Small intestine (tissue), 7 donors: ENCODE measurements around the gene TEX13B. TPM values are rescaled to one million over a fixed set of nuclear protein-coding genes. Genes with fewer than 3 reads are reported as not detected.
"Not testable (repeated sequence)": the region's sequence is repeated elsewhere in the genome, so short reads cannot be mapped to it uniquely, and the experiment has no call there.

Source experiments
- DNase-seq, 2 donors: peaks; one replicate each; pipeline versions ENCODE4 v3.0.0 to v3.0.0-alpha.2; 2013
- FAIRE-seq: peaks from 2 replicates; lab custom pipeline; 2012; peaks lifted over from hg19 to GRCh38; lab: Jason Lieb, UNC
- H3K27ac ChIP-seq, 3 donors: one replicate each; pipeline ENCODE4 v1.5.1; 2013; ENCODE audit warnings: low read length in 2 of 3, mild to moderate bottlenecking in 2 of 3, control low read depth in 1 of 3, inconsistent platforms in 1 of 3, low read depth in 1 of 3, moderate library complexity in 1 of 3
- H3K27me3 ChIP-seq, 3 donors: one replicate each; pipeline ENCODE4 v1.6.1; 2013; ENCODE audit warnings: low read length in 3 of 3, inconsistent platforms in 1 of 3; ENCODE audit not compliant: control insufficient read depth in 3 of 3, insufficient read depth in 3 of 3
- H3K36me3 ChIP-seq, 3 donors: one replicate each; pipeline ENCODE4 v1.6.1; 2013; ENCODE audit warnings: low read length in 3 of 3, inconsistent platforms in 1 of 3, low read depth in 1 of 3, mild to moderate bottlenecking in 1 of 3, moderate library complexity in 1 of 3; ENCODE audit not compliant: control insufficient read depth in 3 of 3, insufficient read depth in 2 of 3
- H3K4me1 ChIP-seq, 3 donors: one replicate each; pipeline ENCODE4 v1.6.1; 2013; ENCODE audit warnings: low read length in 2 of 3, inconsistent platforms in 1 of 3, low read depth in 1 of 3, mild to moderate bottlenecking in 1 of 3, moderate library complexity in 1 of 3; ENCODE audit not compliant: control insufficient read depth in 3 of 3, insufficient read depth in 2 of 3
- H3K4me3 ChIP-seq, 3 donors: one replicate each; pipeline ENCODE4 v1.5.1; 2013; ENCODE audit warnings: low read length in 3 of 3, control low read depth in 1 of 3, inconsistent platforms in 1 of 3, low read depth in 1 of 3, mild to moderate bottlenecking in 1 of 3, moderate library complexity in 1 of 3
- H3K9me3 ChIP-seq, 2 donors: one replicate each; pipeline ENCODE4 v1.6.1; 2013; ENCODE audit warnings: low read depth in 1 of 2, low read length in 1 of 2; ENCODE audit not compliant: control insufficient read depth in 2 of 2, insufficient read depth in 1 of 2
- WGBS, 3 donors: extraction: QIAGEN DNeasy Blood & Tissue Kit; methylation state at CpG; one replicate each; pipeline ENCODE4 v1.1.7; 2013; 5-methylcytosine and 5-hydroxymethylcytosine counted together
- polyA plus RNA-seq, 4 donors: library from polyadenylated mRNA; stranded (reverse) in 3 of 4; unstranded in 1 of 4; fragments of 200-250 nt in 3 of 4; fragments of 120-200 nt in 1 of 4; gene quantifications; one replicate each; pipeline versions ENCODE4 v1.2.1 to v1.2.3, GENCODE V29; 2013
- donor health status: healthy with polysubstance abuse.
- donor health status: control.
- donor health status: control.
- donor health status: Bipolar disorder and iron deficiency.
- donor health status: healthy.

TEX13B gene
- polyA plus RNA-seq, 4 donors = not detected

DNA sequence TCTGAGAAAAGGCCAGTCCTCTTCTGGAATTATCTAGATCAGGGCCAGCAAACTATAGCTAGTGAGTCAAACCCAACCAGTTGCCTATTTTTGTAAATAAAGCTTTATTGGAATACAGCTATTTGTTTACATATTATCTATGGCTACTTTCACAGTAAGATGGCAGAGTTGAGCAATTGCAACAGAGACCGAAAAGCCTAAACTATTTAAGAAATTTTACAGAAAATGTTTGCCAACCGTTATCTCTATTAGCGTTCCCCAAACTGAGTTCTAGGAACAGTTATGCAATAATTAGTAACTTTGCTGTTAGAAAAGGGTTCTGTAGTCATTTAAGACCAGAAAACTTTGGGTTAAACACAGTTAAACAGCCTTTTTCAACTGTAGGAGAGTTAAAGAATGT is 10.5 kb downstream of the TEX13B start:
- Histone ChIP-seq H3K36me3 (no peaks in the 10 kb centered on the region), H3K27me3 (no peaks in the 10 kb centered on the region), H3K9me3 (no peaks in the 10 kb centered on the region), H3K27ac (no peak overlapping the region), H3K4me3 (no peak overlapping the region), H3K4me1 (no peaks in the 10 kb centered on the region)
- WGBS, 3 donors = 88 to 91% (median 89%) methylated on average over 3 of the region's 3 CpGs
- FAIRE-seq (no peak), DNase-seq (no peak)

DNA sequence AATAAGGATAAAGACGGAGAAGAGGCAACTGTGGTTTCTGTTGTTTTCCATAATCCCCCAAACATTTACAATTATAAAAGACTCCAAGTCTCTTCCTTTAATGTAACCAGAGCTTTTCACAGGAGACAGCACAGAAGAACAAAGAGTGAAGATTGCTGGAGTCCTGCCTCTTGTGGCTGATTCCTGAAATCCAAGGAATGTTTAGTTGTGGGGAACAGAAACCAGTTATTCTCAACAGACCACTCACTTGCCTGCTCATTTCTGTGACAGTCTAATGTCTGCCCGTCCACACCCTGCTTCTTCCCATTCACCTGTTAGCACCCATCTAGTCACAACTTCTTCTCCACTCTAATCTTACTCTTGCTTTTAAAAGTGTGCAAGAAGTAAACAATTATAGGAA is 12.1 kb downstream of the TEX13B start:
- WGBS, 3 donors = 46 to 75% (median 67%) methylated on average over 2 of the region's 2 CpGs
- DNase-seq (no peak), FAIRE-seq (no peak)
- no peaks in the 10 kb centered on the region for H3K4me1 ChIP-seq
- no peaks in the 10 kb centered on the region for H3K27me3 ChIP-seq
- H3K9me3 ChIP-seq = no peaks in the 10 kb centered on the region
- no peak overlapping the region for H3K27ac ChIP-seq
- no peak overlapping the region for H3K4me3 ChIP-seq
- no peaks in the 10 kb centered on the region for H3K36me3 ChIP-seq

DNA sequence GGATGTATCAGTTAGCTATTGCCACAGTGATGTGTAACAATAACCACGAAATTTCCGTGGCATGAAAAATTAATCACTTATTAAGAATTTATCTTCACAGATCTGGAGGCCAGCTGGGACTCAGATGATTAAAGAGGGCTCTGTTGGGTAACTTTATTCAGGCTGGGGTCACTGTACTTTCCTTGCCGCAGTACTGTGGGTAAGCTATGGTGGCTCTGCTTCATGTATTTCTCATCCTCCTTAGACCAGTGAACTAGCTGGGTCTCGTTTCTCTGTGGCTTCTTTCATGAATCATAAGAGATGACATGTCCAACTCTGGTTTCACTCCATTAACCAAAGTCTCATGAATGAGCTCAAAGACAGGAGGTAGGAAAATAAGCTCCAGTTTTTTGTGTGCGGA is 13.5 kb downstream of the TEX13B start:
- no peaks in the 10 kb centered on the region for H3K9me3 ChIP-seq
- FAIRE-seq (no peak), DNase-seq (no peak)
- H3K27me3 ChIP-seq = no peaks in the 10 kb centered on the region
- no peaks in the 10 kb centered on the region for H3K4me1 ChIP-seq
- H3K4me3 ChIP-seq = no peak overlapping the region
- 66 to 87% (median 75%) methylated on average over 5 of the region's 5 CpGs for WGBS, 3 donors
- no peaks in the 10 kb centered on the region for H3K36me3 ChIP-seq
- no peak overlapping the region for H3K27ac ChIP-seq

DNA sequence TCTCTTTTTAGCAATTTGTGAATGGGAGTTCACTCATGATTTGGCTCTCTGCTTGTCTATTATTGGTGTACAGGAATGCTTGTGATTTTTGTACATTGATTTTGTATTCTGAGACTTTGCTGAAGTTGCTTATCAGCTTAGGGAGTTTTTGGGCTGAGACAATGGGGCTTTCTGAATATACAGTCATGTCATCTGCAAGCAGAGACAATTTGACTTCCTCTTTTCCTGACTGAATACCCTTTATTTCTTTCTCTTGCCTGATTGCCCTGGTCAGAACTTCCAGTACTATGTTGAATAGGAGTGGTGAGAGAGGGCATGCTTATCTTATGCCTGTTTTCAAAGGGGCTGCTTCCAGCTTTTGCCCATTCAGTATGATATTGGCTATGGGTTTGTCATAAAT is 26.8 kb downstream of the TEX13B start:
- FAIRE-seq, DNase-seq, H3K9me3 ChIP-seq, H3K4me1 ChIP-seq, H3K27me3 ChIP-seq, H3K4me3 ChIP-seq, H3K27ac ChIP-seq, H3K36me3 ChIP-seq: not testable (repeated sequence)

DNA sequence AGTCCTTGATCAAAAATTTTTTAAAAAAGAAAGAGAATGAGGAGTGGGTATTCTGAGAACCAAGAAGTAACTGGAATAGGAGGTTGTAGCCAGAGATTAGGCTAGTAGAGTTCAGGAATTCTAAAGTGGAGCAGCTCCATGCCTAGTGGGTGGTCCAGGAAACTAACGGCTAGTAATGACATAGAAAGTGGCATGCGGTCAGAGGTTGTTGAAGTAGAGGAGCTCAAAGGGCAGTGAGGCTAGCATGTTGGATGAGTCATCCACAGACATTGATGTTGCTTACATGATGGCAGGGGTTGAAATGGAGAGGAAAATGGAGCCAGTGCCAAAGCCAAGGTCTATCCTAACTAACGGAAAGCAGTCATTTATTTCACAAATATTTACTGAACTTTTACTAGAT is 42.1 kb downstream of the TEX13B start:
- Histone ChIP-seq H3K27me3 (peaks cover 0 to 3% (median 0%) of the 10 kb centered on the region in 3 donors), H3K4me3 (no peak overlapping the region), H3K36me3 (no peaks in the 10 kb centered on the region), H3K27ac (no peak overlapping the region), H3K9me3 (no peaks in the 10 kb centered on the region), H3K4me1 (no peaks in the 10 kb centered on the region)
- DNase-seq (peak; percentile 9 to 24), FAIRE-seq (no peak)
- 22 to 56% (median 54%) methylated on average over 3 of the region's 3 CpGs for WGBS, 3 donors

DNA sequence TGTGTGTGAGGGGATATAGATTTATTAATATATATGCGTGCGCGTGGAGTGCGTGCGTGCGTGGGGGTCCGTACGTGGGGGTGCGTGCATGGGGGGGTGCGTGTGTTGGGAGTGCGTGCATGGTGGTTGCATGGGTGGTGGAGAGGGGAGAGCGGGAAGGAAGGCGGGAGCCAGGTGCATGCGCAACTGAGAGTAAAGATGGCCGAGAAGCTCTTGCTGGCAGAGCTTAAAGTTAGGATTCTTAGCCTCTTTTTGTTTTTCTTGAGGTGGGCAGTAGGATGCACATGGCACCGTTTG is 45.8 kb downstream of the TEX13B start:
- H3K4me1 ChIP-seq = no peaks in the 10 kb centered on the region
- DNase-seq = no peak
- peak overlapping the region in 1 of 3 donors; percentile 40 for H3K4me3 ChIP-seq
- WGBS, 3 donors = 42 to 65% (median 59%) methylated on average over 15 to 16 of the region's 16 CpGs
- no peaks in the 10 kb centered on the region for H3K9me3 ChIP-seq
- no peak for FAIRE-seq
- no peaks in the 10 kb centered on the region for H3K36me3 ChIP-seq
- H3K27me3 ChIP-seq = peaks cover 0 to 3% (median 0%) of the 10 kb centered on the region in 3 donors
- no peak overlapping the region for H3K27ac ChIP-seq

DNA sequence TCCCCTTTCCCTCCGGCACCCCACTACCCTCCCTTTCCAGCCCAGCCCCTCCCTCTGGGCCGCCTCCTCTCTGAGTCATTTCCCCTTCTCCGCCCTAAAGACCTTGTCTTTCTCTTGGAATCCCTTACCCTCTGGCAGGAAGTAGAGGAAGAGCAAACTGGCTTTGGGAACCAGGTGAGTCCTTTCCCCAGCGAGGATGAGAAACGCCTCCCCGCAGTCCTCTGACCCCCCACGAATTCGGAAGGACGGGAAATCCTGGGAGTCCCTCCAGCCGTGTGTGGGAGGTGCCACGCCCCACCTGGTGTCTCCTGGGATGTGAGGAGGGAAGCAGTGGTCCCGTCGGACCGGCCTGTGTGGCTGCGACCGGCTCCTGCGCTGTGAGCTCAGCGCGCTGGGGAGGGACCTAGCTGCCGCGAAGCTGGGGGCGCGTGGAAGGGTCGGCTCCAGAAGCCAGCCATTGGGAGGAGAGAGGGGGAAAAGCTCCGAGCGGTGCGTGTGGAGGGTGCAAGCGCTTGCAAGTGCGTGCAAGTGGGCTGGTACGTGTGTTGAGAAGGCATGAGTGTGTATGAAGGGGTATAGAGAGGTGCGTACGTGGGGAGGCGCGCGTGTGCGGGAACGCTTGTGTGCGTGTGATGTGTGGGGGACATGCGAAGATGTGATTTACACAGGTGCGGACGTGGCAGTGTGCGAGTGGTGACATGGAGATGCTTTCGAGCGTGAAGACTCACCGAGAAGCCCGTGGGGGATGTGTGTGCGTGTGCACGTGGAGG is 46.3 kb downstream of the TEX13B start:
- 11 to 51% (median 24%) methylated on average over 47 to 48 of the region's 48 CpGs for WGBS, 3 donors
- Histone ChIP-seq H3K9me3 (no peaks in the 10 kb centered on the region), H3K36me3 (no peaks in the 10 kb centered on the region), H3K27ac (no peak overlapping the region), H3K4me1 (no peaks in the 10 kb centered on the region), H3K4me3 (peak overlapping the region in 1 of 3 donors; percentile 40), H3K27me3 (peaks cover 0 to 3% (median 0%) of the 10 kb centered on the region in 3 donors)
- DNase-seq (peak in 1 of 2 donors; percentile 34), FAIRE-seq (no peak)

DNA sequence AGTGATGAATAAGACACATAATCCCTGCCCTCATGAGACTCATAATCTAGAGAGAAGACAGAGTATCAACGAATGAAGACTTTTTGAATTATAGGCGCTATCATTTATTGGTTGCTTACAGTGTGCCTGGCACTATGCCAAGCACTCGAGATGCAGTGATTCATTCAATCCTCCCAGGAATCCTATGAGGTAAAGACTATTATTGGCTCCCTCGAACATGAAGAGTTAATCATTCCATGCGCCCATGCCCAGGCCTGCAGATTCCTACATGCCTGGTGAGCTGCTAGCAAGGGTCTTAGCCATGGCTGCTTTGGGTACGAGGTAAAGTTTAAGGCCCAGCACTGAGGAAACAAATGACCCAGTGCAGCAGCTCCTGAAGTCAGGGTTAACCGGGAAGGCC is 47.0 kb downstream of the TEX13B start:
- H3K4me3 ChIP-seq = peak overlapping the region in 1 of 3 donors; percentile 40
- no peaks in the 10 kb centered on the region for H3K4me1 ChIP-seq
- peaks cover 0 to 3% (median 0%) of the 10 kb centered on the region in 3 donors for H3K27me3 ChIP-seq
- DNase-seq (peak in 1 of 2 donors; percentile 7), FAIRE-seq (no peak)
- no peaks in the 10 kb centered on the region for H3K9me3 ChIP-seq
- WGBS, 3 donors = 30 to 52% (median 50%) methylated on average over 7 of the region's 7 CpGs
- no peak overlapping the region for H3K27ac ChIP-seq
- H3K36me3 ChIP-seq = no peaks in the 10 kb centered on the region

DNA sequence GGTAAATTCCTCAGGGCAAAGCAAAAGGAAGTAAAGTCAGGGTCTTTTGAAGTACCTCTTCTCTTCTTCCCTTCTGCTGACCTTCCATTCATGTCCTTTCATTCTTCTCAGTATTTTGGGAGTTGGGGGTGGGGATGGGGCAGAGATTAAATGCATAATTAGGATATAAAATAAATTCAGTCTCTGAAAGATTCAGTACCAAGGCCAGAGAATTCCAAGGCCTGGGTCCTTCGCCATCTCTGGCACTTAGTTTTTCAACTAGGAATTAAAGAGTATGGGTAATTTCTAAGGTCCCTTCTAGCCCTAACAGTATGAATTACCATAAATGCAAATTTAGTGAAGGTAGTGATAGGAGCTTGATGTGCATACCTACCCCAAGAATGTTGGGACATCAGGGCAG is 47.9 kb downstream of the TEX13B start:
- Histone ChIP-seq H3K36me3 (no peaks in the 10 kb centered on the region), H3K27me3 (peaks cover 0 to 3% (median 0%) of the 10 kb centered on the region in 3 donors), H3K27ac (no peak overlapping the region), H3K4me3 (no peak overlapping the region), H3K4me1 (peaks cover 0 to 7% (median 0%) of the 10 kb centered on the region in 3 donors), H3K9me3 (no peaks in the 10 kb centered on the region)
- 92 to 97% (median 94%) methylated on average over 1 of the region's 1 CpG for WGBS, 3 donors
- DNase-seq (no peak), FAIRE-seq (no peak)
